IMR-90 (cell line): ENCODE data around the gene DAZL. TPM values are rescaled to one million over a fixed set of nuclear protein-coding genes. Genes with fewer than 3 reads are reported as not detected.

Experiments
- ATAC-seq: fragments of 200-7000 bp; cut with Tn5 transposase; 2 replicates; pipeline ENCODE4 v1.9.1; 2020; ENCODE audit warnings: low read depth, mild to moderate bottlenecking, moderate library complexity
- BruUV-seq: library from RNA; stranded (reverse); fragments of 400-500 nt; replicated peaks from 2 replicates; lab custom pipeline; 2021; lab: Mats Ljungman, UMichigan
- CTCF ChIA-PET: fragments of 300-600 bp; formaldehyde crosslinking; extraction: SDS; loops from one replicate; lab custom pipeline; 2021; ENCODE audit warnings: antibody characterized with exemption; lab: Yijun Ruan, JAX
- POLR2A ChIA-PET: fragments of 300-600 bp; sonication (Branson Sonifier 250); formaldehyde crosslinking; loops from one replicate; lab custom pipeline; 2022; ENCODE audit warnings: antibody characterized with exemption; ENCODE audit not compliant: unreplicated experiment; lab: Charles Lee
- DNase-seq: peaks from one replicate; pipeline ENCODE4 v3.0.0; 2013
- H2AFZ ChIP-seq: replicated peaks from 2 replicates; pipeline ENCODE3; 2013; ENCODE audit warnings: low read length, mild to moderate bottlenecking; ENCODE audit not compliant: poor library complexity
- H2AK5ac ChIP-seq: 2 replicates; pipeline ENCODE4 v1.6.1; 2013; ENCODE audit warnings: low read depth, low read length, inconsistent platforms
- H2AK9ac ChIP-seq: replicated peaks from 2 replicates; pipeline ENCODE3; 2013; ENCODE audit warnings: mild to moderate bottlenecking, low read depth, low read length, moderate library complexity; ENCODE audit not compliant: poor library complexity
- H2BK120ac ChIP-seq: 2 replicates; pipeline ENCODE4 v1.6.1; 2013; ENCODE audit warnings: low read depth, low read length, inconsistent platforms
- H2BK15ac ChIP-seq: 3 replicates; pipeline ENCODE4 v1.6.1; 2013; ENCODE audit warnings: low read depth, low read length, inconsistent platforms
- H2BK20ac ChIP-seq: 2 replicates; pipeline ENCODE4 v1.6.1; 2013; ENCODE audit warnings: low read depth, mild to moderate bottlenecking, inconsistent platforms, low read length, moderate library complexity
- H2BK5ac ChIP-seq: 2 replicates; pipeline ENCODE4 v1.6.1; 2013; ENCODE audit warnings: mild to moderate bottlenecking, low read depth, low read length, inconsistent platforms; ENCODE audit not compliant: poor library complexity, severe bottlenecking
- H3K14ac ChIP-seq: replicated peaks from 2 replicates; pipeline ENCODE4 v1.6.1; 2013; ENCODE audit warnings: low read depth, low read length, inconsistent platforms
- H3K18ac ChIP-seq: 2 replicates; pipeline ENCODE4 v1.6.1; 2013; ENCODE audit warnings: low read depth, low read length, control low read depth
- H3K23ac ChIP-seq: 2 replicates; pipeline ENCODE4 v1.6.1; 2013; ENCODE audit warnings: low read depth, low read length, inconsistent platforms
- H3K27ac ChIP-seq: 2 replicates; pipeline ENCODE4 v1.5.1; 2013; ENCODE audit warnings: mild to moderate bottlenecking, control low read depth, low read length; ENCODE audit not compliant: insufficient read depth
- H3K27me3 ChIP-seq: 2 replicates; pipeline ENCODE4 v1.6.1; 2013; ENCODE audit warnings: low read length; ENCODE audit not compliant: control insufficient read depth, insufficient read depth
- H3K36me3 ChIP-seq: 2 replicates; pipeline ENCODE4 v1.6.1; 2013; ENCODE audit warnings: low read length, mixed read lengths; ENCODE audit not compliant: control insufficient read depth, insufficient read depth
- H3K4ac ChIP-seq: 2 replicates; pipeline ENCODE4 v1.6.1; 2013; ENCODE audit warnings: low read depth, low read length, inconsistent platforms
- H3K4me1 ChIP-seq: 2 replicates; pipeline ENCODE4 v1.6.1; 2013; ENCODE audit warnings: low read length, mixed read lengths; ENCODE audit not compliant: control insufficient read depth, insufficient read depth
- H3K4me2 ChIP-seq: 2 replicates; pipeline ENCODE4 v1.6.1; 2013; ENCODE audit warnings: low read depth, mild to moderate bottlenecking, control low read depth, low read length, moderate library complexity
- H3K4me3 ChIP-seq: 2 replicates; pipeline ENCODE4 v1.5.1; 2013; ENCODE audit warnings: low read depth, mild to moderate bottlenecking, control low read depth, low read length, moderate library complexity; ENCODE audit not compliant: insufficient read depth
- H3K56ac ChIP-seq: 2 replicates; pipeline ENCODE4 v1.6.1; 2013; ENCODE audit warnings: low read length, inconsistent platforms; ENCODE audit not compliant: insufficient read depth; ENCODE audit errors: extremely low read depth
- H3K79me1 ChIP-seq, 2 experiments: 2 replicates each; pipeline ENCODE4 v1.6.1; 2013; ENCODE audit warnings: low read length in 2 of 2, inconsistent platforms in 1 of 2, low read depth in 1 of 2
- H3K9ac ChIP-seq: 2 replicates; pipeline ENCODE4 v1.6.1; 2013; ENCODE audit warnings: low read depth, low read length, control low read depth
- H3K9me1 ChIP-seq: 2 replicates; pipeline ENCODE4 v1.6.1; 2013; ENCODE audit warnings: low read length, inconsistent platforms; ENCODE audit not compliant: insufficient read depth
- H3K9me3 ChIP-seq: 2 replicates; pipeline ENCODE4 v1.6.1; 2013; ENCODE audit warnings: low read length; ENCODE audit not compliant: control insufficient read depth, insufficient read depth
- H4K20me1 ChIP-seq: 2 replicates; pipeline ENCODE4 v1.6.1; 2013; ENCODE audit warnings: low read length, inconsistent platforms; ENCODE audit not compliant: insufficient read depth
- H4K5ac ChIP-seq: 2 replicates; pipeline ENCODE4 v1.6.1; 2013; ENCODE audit warnings: mild to moderate bottlenecking, low read depth, low read length, control low read depth
- H4K8ac ChIP-seq, 2 experiments: 2 replicates each; pipeline ENCODE4 v1.6.1; 2013; ENCODE audit warnings: low read depth in 2 of 2, low read length in 2 of 2, control low read depth in 1 of 2, inconsistent platforms in 1 of 2
- H4K91ac ChIP-seq: 2 replicates; pipeline ENCODE4 v1.6.1; 2013; ENCODE audit warnings: low read depth, low read length, inconsistent platforms; ENCODE audit not compliant: insufficient read depth
- BHLHE40 ChIP-seq: fragments of 150-350 bp; IDR thresholded peaks from 2 replicates; pipeline ENCODE4 v1.6.1; 2016; ENCODE audit warnings: mild to moderate bottlenecking, low read depth, low read length
- CEBPB ChIP-seq: IDR thresholded peaks from 2 replicates; pipeline ENCODE4 v1.6.1; 2012; ENCODE audit warnings: low read depth, low read length, improper control_type of control experiment
- CHD1 ChIP-seq: IDR thresholded peaks from 2 replicates; pipeline ENCODE4 v1.6.1; 2012; ENCODE audit warnings: low read depth, low read length, improper control_type of control experiment
- CTCF ChIP-seq: conservative IDR thresholded peaks from 2 replicates; pipeline ENCODE4 v1.5.1; 2012; ENCODE audit warnings: mild to moderate bottlenecking, low read depth, low read length, improper control_type of control experiment
- ELK1 ChIP-seq: fragments of 150-350 bp; IDR thresholded peaks from 2 replicates; pipeline ENCODE4 v1.6.1; 2016; ENCODE audit warnings: low read depth, mild to moderate bottlenecking, low read length, moderate library complexity, borderline replicate concordance
- FOS ChIP-seq: fragments of 150-350 bp; IDR thresholded peaks from 2 replicates; pipeline ENCODE4 v1.6.1; 2016; ENCODE audit warnings: low read depth, low read length
- MAFK ChIP-seq: IDR thresholded peaks from 2 replicates; pipeline ENCODE4 v1.6.1; 2012; ENCODE audit warnings: low read depth, low read length, improper control_type of control experiment
- MAZ ChIP-seq: IDR thresholded peaks from 2 replicates; pipeline ENCODE4 v1.6.1; 2012; ENCODE audit warnings: low read depth, mild to moderate bottlenecking, low read length, improper control_type of control experiment, moderate library complexity, borderline replicate concordance
- MXI1 ChIP-seq: IDR thresholded peaks from 2 replicates; pipeline ENCODE4 v1.6.1; 2012; ENCODE audit warnings: low read depth, mild to moderate bottlenecking, low read length, moderate library complexity, borderline replicate concordance
- NFE2L2 ChIP-seq: fragments of 150-350 bp; IDR thresholded peaks from 2 replicates; pipeline ENCODE4 v1.6.1; 2016; ENCODE audit warnings: low read depth, mild to moderate bottlenecking, low read length
- POLR2A ChIP-seq: IDR thresholded peaks from 2 replicates; pipeline ENCODE4 v1.6.1; 2012; ENCODE audit warnings: mild to moderate bottlenecking, low read depth, low read length
- RAD21 ChIP-seq: IDR thresholded peaks from 2 replicates; pipeline ENCODE4 v1.6.1; 2012; ENCODE audit warnings: low read length, improper control_type of control experiment
- RCOR1 ChIP-seq: IDR thresholded peaks from 2 replicates; pipeline ENCODE4 v1.6.1; 2012; ENCODE audit warnings: mild to moderate bottlenecking, low read length, improper control_type of control experiment; ENCODE audit not compliant: insufficient replicate concordance
- RFX5 ChIP-seq: IDR thresholded peaks from 2 replicates; pipeline ENCODE4 v1.8.0; 2012; ENCODE audit warnings: low read depth, mild to moderate bottlenecking, low read length, moderate library complexity
- SMC3 ChIP-seq: fragments of 150-350 bp; IDR thresholded peaks from 2 replicates; pipeline ENCODE4 v1.6.1; 2016; ENCODE audit warnings: low read depth, mild to moderate bottlenecking, antibody characterized with exemption, low read length, moderate library complexity
- USF2 ChIP-seq: fragments of 150-350 bp; IDR thresholded peaks from 2 replicates; pipeline ENCODE4 v1.6.1; 2017; ENCODE audit warnings: mild to moderate bottlenecking, antibody characterized with exemption, low read length, low read depth
- WGBS, 2 experiments: methylation state at CpG; one replicate each; pipeline versions ENCODE4 v1.1.5 to v1.1.7; 2013; ENCODE audit warnings: missing lambda C conversion rate in 2 of 2; ENCODE audit not compliant: insufficient read length in 1 of 2; ENCODE audit errors: extremely low coverage in 2 of 2; 5-methylcytosine and 5-hydroxymethylcytosine counted together
- dilution Hi-C: fragments of 300-500 bp; cut with HindIII; formaldehyde crosslinking; loops from one replicate; pipeline ENCODE4 v1.14.3; 2018; ENCODE audit warnings: low sequenced_read_pairs; ENCODE audit not compliant: unreplicated experiment
- in situ Hi-C: fragments of 300-500 bp; cut with MboI; formaldehyde crosslinking; loops from 3 replicates; pipeline ENCODE4 v1.14.3; 2019; ENCODE audit warnings: low sequenced_read_pairs, inconsistent platforms, mixed read lengths
- intact Hi-C: fragments of 100-400 bp; cut with micrococcal nuclease; formaldehyde crosslinking; loops from 2 replicates; pipeline ENCODE4 v1.10.0; 2022
- polyA plus RNA-seq, 3 experiments: library from polyadenylated mRNA; depleted of rRNA; stranded (reverse); fragments of >200 nt; gene quantifications; 2 replicates each; pipeline ENCODE4 v1.2.3, GENCODE V29; 2012; ENCODE audit warnings: low replicate concordance in 1 of 3
- total RNA-seq: library from RNA; depleted of rRNA; stranded (reverse); fragments of >200 nt; gene quantifications from 2 replicates; pipeline ENCODE4 v1.2.3, GENCODE V29; 2012

Gene DAZL
- total and polyA plus RNA-seq, 2 of the 4 experiments (the other 2 are of a cell fraction) = not detected

GRCh38 chr3:16607718-16608117 lies 2.5 kb upstream of the DAZL start:
- POLR2A ChIA-PET = no interaction called here
- H3K18ac ChIP-seq = no peak overlapping the region
- H4K8ac ChIP-seq = no peak overlapping the region
- H3K79me1 ChIP-seq = no peaks in the 10 kb centered on the region
- intact Hi-C loops = no loop called here
- H2AK9ac ChIP-seq = no peak overlapping the region
- H2BK15ac ChIP-seq = no peak overlapping the region
- no peaks in the 10 kb centered on the region for H4K20me1 ChIP-seq
- no peak overlapping the region for H3K4me3 ChIP-seq
- no peaks in the 10 kb centered on the region for H3K36me3 ChIP-seq
- H3K9me3 ChIP-seq = no peaks in the 10 kb centered on the region
- no peak overlapping the region for H2AFZ ChIP-seq
- DNase-seq = no peak
- no peak overlapping the region for H4K91ac ChIP-seq
- no peak for ATAC-seq
- in situ Hi-C loops = no loop called here
- BruUV-seq = no TSS peak
- H3K14ac ChIP-seq = no peak overlapping the region
- no peak overlapping the region for H3K56ac ChIP-seq
- no peak overlapping the region for H3K27ac ChIP-seq
- H3K27me3 ChIP-seq = no peaks in the 10 kb centered on the region; the same call in 1 of the 2 replicates
- no peak overlapping the region for H2AK5ac ChIP-seq
- dilution Hi-C loops = loop anchor here (25.0 kb wide), 1 partner anchor 580 kb away; no protein-coding TSS in a partner anchor
- WGBS, 2 experiments = no CpG with 5 or more reads among the region's 3 CpGs
- H2BK5ac ChIP-seq = no peak overlapping the region
- H3K23ac ChIP-seq = no peak overlapping the region
- H3K9ac ChIP-seq = no peak overlapping the region
- H3K9me1 ChIP-seq = no peaks in the 10 kb centered on the region
- no peak overlapping the region for H2BK120ac ChIP-seq
- H3K4ac ChIP-seq = no peak overlapping the region
- TF ChIP-seq USF2 = no peak
- no peak for TF ChIP-seq MAFK
- no peak for TF ChIP-seq MXI1
- no peak for TF ChIP-seq CTCF
- no peak for TF ChIP-seq ELK1
- TF ChIP-seq SMC3 = no peak
- no peak for TF ChIP-seq RAD21
- TF ChIP-seq RFX5 = no peak
- TF ChIP-seq CEBPB = no peak
- TF ChIP-seq CHD1 = no peak
- TF ChIP-seq FOS = no peak
- TF ChIP-seq POLR2A = no peak
- no peak for TF ChIP-seq MAZ
- no peak for TF ChIP-seq RCOR1
- TF ChIP-seq NFE2L2 = no peak
- TF ChIP-seq BHLHE40 = no peak
- H3K4me2 ChIP-seq = no peak overlapping the region
- no peaks in the 10 kb centered on the region for H3K4me1 ChIP-seq
- CTCF ChIA-PET = no interaction called here
- no peak overlapping the region for H4K5ac ChIP-seq
- H2BK20ac ChIP-seq = no peak overlapping the region
